COR-L47 (cell line): ENCODE results near the gene DCST1.

Source experiments
- DNase-seq: peaks from one replicate; lab custom pipeline; 2025; lab: John Stamatoyannopoulos, UW

The DCST1 gene

DNA sequence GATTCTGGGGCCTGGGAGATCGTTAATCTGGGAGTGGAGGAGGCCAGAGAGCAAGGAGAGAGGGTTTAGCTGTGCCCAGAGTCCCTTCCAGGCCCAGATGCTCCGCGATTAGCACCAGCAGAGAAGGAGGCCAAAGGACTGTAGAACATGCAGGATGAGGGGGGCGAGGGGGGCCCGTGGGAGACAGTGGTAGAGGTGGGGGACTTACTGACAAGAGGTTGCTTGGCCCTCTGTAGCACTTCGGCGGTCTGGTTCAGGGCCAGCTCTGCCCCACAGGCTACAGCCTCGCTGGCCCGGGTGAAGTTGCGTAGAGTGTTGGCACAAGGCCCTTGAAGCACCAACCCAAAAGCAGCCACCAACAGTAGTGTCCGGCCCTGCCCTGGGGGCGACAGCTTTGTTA lies 738 bp upstream of the DCST1 start:
- DNase-seq, result no peak

GRCh38 chr1:155034318-155035208 lies 939 bp downstream of the DCST1 start:
- no peak for DNase-seq

DNA sequence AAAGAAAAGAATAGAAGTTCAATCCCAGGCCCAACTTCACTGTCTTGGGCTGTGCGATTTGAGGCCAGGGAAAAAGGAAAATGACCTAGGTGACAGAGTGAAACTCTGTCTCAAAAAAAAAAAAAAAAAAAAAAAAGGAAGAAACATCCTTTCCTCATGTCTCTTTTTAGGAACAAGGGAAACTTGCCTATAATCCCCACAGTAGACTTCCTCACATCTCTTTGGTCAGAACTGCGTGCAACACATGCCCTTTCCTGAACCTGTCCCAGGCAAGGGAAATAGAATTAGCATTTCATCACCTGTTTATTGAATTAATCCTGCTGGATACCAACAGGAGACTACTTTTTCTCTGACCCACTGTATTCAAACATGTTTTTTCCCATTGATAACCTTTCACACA lies 2.3 kb downstream of the DCST1 start:
- DNase-seq, result no peak

DNA sequence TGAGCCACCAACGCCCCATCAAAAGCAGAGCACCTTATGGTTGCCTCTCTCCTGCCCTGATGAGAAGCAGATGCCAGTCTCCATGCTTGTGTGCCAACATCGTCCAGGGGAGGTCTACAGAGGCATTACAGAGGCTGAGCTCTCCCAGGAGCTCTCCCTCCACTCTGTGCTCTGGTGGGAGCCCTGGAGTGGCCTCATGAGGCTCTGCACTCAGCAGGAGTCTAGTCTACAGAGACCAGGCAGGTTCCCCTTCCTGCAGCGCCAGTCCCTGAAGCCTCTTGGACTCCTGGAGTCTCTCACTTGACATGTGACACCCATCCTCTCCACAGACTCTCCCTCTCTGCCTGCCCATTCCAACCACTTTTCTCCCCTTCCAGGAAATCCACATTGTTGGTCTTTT lies 3.4 kb downstream of the DCST1 start:
- no peak for DNase-seq

- DNase-seq, result no peak
Measured at GRCh38 chr1:155037851-155038441, 4.3 kb downstream of the DCST1 start.

DNA sequence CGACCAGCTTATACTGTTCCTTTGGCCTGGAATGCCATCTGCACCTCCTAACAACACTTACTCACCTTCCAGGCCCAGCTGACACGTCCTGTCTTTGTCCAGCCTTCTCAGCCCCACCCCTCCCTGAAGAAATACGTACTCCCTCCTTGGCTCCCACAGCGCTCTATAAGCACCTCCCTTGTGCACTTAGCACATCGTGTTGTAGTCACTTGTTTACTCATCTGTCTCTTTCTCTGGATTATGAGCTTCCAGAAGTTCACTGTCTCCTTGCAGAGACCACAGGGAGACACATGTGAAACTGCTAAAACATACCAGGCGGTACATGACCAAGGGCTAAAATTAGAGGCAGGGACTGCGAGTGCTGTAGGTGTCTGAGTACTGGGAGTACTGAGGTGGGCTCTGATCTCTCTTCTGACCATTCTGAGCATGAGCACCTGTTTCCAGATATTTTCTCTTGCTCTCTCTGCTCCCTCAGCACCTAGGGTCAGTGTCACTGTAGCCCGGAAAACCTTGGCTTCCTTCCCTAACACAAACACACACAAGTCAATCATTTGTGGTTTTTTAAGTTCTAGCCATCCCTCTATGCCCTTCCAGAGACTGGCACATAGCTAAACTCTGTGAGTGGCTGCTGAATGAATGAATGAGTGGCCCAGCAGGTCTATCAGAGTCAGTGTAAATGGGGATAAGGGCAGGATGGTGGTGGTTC lies 5.1 kb downstream of the DCST1 start:
- no peak for DNase-seq

DNA sequence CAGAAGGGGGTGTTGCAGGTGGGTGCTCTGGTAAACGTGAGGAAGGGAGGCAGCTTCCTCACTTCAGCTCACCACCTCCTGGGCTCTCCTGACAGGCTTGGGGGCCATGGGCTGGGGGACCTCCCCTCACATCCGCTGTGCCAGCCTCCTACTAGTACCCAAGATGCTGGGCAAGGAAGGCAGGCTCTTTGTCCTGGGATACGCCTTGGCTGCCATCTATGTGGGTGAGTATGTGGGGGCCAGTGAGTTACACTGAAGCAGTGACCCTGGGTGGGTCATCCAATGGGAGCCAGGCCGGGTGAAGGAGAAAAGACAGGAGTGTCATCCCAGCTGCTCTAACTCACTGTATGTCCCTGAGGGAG lies 5.7 kb downstream of the DCST1 start:
- DNase-seq, result no peak

DNA sequence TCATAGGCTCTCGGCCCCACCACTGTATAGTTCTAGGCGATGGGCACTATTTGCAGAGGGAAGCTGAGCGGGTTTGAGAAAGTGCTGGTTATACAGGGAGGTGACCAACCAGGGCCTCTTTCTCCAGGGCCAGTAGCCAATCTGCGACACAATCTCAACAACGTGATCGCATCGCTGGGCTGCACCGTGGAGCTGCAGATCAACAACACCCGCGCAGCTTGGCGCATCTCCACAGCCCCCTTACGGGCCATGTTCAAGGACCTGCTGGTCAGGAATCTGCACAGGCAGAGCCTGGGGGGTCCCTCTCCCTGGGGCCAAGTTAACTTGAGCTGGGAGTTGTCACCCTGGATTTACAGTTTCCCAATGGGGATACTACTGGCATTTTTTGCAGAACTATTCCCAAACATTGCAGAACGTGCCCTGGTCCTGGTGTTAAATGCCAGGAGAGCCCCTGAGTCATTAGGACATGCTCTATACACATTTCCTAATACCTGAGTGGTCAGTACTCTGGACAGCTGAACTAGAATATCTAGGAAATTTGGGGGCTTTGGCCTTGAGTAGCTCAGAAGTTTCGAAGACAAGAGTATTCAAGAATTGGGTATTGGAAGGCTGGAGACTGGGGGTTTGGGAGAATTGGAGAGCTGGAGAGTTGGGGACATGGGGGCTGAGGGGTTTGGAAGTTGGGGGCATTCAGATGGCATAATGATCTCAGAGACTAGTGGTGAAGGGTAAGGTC lies 6.9 kb downstream of the DCST1 start:
- no peak for DNase-seq

DNA sequence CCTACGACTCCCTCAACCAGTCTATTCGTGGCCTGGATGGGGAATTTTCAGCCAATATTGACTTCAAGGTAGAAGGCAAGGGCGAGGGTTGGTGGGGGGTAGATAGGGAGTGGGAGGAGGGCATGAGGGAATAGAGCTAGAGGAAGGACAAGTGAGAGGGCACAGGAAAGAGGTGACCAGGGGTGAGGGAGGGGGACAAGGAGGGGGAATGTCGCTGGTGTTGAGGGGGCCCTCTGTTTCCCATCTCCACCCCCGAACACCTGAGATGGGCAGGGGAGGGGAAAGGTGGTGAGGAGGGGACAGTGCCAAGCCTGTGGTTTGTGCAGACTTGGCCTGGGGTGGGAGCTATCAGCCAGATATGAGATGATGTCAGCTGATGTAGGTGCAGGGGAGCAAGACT lies 9.2 kb downstream of the DCST1 start:
- DNase-seq, result no peak

DNA sequence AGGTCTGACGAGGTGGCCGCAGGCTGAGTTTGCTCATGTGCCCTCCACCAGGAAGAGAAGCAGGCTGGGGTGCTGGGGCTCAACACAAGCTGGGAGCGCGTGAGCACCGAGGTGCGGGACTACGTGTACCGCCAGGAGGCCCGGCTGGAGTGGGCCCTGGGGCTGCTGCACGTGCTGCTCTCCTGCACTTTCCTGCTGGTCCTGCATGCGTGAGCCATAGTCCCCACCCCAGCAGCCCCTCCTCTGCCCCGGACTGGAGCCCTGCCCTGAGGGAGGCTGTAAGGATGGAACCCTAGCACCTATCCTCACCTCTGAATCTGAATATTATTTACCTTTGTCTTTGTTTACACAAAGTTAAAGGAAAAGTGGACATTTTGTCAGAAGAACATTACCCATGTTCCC lies 9.7 kb downstream of the DCST1 start:
- no peak for DNase-seq

- DNase-seq, result no peak
Measured at GRCh38 chr1:155043793-155044192, 10.2 kb downstream of the DCST1 start.

DNA sequence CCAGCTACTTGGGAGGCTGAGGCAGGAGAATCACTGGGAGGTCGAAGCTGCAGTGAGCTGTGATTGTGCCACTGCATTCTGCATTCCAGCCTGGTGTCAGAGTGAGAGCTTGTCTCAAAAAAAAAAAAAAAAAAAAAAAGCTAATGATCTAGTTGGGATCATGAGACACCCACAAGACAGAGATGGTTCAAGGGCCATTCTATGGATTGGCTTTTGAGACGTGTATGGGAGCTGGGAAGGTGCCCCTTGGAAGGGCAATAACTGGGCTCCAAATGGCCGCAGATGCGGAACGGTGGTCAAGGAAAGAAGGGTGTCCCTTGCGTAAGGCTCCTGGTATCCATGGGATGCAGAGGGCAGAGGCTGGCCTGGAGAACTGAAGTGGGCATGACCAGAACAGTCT lies 10.7 kb downstream of the DCST1 start:
- no peak for DNase-seq

GRCh38 chr1:155044812-155045657 lies 11.4 kb downstream of the DCST1 start:
- DNase-seq, result peak; percentile 46

DNA sequence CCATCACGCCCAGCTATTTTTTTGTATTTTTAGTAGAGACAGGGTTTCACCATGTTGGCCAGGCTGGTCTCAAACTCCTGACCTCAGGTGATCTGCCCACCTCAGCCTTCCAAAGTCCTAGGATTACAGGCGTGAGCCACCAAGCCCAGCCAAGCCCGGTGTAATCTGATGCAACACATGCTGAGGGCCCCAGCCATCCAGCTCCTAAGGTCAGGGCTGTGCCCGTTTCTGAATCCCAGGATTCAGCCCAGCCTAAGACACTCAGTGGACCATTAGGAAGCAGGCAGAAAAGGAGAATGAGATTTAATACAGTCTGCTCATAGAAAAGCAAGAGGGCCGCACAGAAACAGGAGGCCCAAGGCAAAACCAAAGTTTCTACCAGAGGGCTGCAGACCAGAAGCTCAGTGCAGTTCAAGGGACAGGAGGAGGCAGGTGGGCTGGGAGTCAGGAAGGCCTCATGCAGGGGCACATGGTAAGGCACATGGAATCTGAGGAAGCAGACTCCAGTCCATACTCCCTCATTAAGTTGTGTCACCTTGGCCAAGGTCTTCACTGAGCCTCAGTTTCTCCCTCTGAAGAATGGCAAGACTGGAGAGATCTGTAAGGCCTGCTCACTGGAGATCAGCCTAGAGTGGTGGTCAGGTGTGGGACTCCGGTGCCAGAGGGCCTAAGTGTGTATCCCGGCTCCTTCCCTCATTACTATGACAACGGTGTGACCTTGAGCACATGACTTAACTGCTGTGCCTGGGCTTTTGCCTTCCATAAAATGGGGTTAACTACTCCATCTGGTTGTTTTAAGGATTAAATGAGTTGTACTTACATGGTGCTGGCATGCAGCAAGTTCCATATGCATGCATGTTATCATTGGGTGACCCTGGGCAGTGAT lies 15.1 kb downstream of the DCST1 start:
- DNase-seq, result no peak

GRCh38 chr1:155049651-155050559 lies 16.3 kb downstream of the DCST1 start:
- DNase-seq, result no peak

GRCh38 chr1:155050560-155051341 lies 17.1 kb downstream of the DCST1 start, which contains the start of gene ADAM15:
Gene ADAM15, plus strand, starts transcription at chr1:155051316. Its CDS starts 71 bp downstream, at chr1:155051387.
- peak; percentile 86 for DNase-seq

- DNase-seq, result no peak
Measured at GRCh38 chr1:155051342-155051776, 17.7 kb downstream of the DCST1 start.

DNA sequence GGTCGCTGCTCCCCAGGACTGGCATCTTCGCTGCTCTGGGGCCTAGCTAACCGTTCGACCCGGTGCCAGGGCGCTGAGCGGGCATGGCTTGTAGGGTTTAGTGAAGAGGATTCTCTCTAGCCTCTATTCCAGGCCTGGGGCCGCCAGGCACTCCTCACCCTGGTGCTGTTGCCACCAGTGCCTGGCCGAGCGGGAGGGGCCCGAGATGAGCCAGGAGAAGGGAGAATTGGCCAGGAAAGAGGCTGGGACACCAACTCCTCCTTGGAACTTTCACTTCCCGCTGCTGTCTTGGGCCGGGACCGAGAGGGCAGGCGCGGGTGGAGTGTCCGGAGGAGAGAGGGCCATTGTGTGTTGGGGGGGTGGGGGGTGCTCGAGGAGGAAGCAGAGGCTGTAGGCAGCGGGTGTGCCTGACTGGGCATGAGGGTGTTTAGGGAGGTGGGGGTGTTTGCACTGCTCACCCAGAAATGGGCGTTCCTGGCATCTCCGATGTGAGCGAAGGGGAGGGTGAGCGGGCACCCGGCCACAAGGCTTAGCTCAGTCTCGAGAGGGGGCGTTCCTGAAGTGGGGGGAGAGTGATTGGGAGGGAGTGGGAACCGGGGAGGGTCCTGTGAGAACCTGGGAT lies 18.3 kb downstream of the DCST1 start:
- peak; percentile 71 for DNase-seq
